ENCODE data around the gene PKP2.
"Not testable (repeated sequence)": the region's sequence is repeated elsewhere in the genome, so short reads cannot be mapped to it uniquely, and the experiment has no call there.

DNA sequence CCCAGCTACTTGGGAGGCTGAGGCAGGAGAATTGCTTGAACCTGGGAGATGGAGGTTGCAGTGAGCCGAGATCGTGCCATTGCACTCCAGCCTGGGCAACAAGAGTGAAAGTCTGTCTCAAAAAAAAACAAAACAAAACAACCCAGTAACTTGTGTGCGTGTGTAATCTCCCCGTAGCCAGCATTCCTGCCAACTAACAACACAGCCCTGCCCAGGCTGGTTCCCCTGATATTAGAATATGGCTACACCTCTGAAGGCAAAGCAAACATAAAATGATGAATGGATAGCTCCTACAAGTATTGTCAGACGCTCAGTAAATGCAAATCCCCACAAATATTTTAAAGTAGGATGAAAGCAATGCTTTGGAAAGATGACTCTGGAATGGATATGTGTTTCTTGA is 24.2 kb downstream of the PKP2 start:
- TF ChIP-seq, protein P1, sequence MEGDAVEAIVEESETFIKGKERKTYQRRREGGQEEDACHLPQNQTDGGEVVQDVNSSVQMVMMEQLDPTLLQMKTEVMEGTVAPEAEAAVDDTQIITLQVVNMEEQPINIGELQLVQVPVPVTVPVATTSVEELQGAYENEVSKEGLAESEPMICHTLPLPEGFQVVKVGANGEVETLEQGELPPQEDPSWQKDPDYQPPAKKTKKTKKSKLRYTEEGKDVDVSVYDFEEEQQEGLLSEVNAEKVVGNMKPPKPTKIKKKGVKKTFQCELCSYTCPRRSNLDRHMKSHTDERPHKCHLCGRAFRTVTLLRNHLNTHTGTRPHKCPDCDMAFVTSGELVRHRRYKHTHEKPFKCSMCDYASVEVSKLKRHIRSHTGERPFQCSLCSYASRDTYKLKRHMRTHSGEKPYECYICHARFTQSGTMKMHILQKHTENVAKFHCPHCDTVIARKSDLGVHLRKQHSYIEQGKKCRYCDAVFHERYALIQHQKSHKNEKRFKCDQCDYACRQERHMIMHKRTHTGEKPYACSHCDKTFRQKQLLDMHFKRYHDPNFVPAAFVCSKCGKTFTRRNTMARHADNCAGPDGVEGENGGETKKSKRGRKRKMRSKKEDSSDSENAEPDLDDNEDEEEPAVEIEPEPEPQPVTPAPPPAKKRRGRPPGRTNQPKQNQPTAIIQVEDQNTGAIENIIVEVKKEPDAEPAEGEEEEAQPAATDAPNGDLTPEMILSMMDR (IDR thresholded peaks at IDR 0.05): not testable (repeated sequence)
- not testable (repeated sequence) for TF ChIP-seq POLR2A (IDR thresholded peaks at IDR 0.05)
